Activated T-cell treated with anti-CD3 and anti-CD28 coated beads, Interleukin-2, amount 50 U/mL, for 48 hours (primary cell): ENCODE results near the gene FOXJ2.
"Not testable (repeated sequence)": the region's sequence is repeated elsewhere in the genome, so short reads cannot be mapped to it uniquely, and the experiment has no call there.

Experiments used
- DNase-seq, 2 experiments: peaks; one replicate each; pipeline ENCODE4 v3.0.0-alpha.2; 2020

The FOXJ2 gene

GRCh38 chr12:8071820-8072219, 39.3 kb downstream of the FOXJ2 start:
- not testable (repeated sequence) for DNase-seq

- DNase-seq: no peak
Observed at GRCh38 chr12:8075935-8076334, 43.4 kb downstream of the FOXJ2 start.

- DNase-seq: no peak
Observed at GRCh38 chr12:8076366-8076765, 43.9 kb downstream of the FOXJ2 start.

GRCh38 chr12:8077207-8077606, 44.7 kb downstream of the FOXJ2 start:
- no peak for DNase-seq

- DNase-seq: peak; percentile 41 to 68
Observed at GRCh38 chr12:8078398-8078797, 45.9 kb downstream of the FOXJ2 start.

GRCh38 chr12:8078916-8079315, 46.4 kb downstream of the FOXJ2 start:
- DNase-seq: no peak

GRCh38 chr12:8080120-8080519, 47.6 kb downstream of the FOXJ2 start:
- no peak for DNase-seq

GRCh38 chr12:8081251-8081920, 48.9 kb downstream of the FOXJ2 start:
- peak; percentile 34 to 53 for DNase-seq

GRCh38 chr12:8082808-8083100, 50.2 kb downstream of the FOXJ2 start:
- DNase-seq: no peak

- DNase-seq: peak; percentile 39 to 53
Observed at GRCh38 chr12:8084351-8084750, 51.8 kb downstream of the FOXJ2 start.

GRCh38 chr12:8087666-8088065, 55.1 kb downstream of the FOXJ2 start:
- no peak for DNase-seq

- DNase-seq: peak; percentile 35 to 41
Observed at GRCh38 chr12:8088574-8088973, 56.1 kb downstream of the FOXJ2 start.

GRCh38 chr12:8089277-8089676, 56.8 kb downstream of the FOXJ2 start:
- DNase-seq: not testable (repeated sequence)

- DNase-seq: no peak
Observed at GRCh38 chr12:8089716-8090115, 57.2 kb downstream of the FOXJ2 start.

- DNase-seq: no peak
Observed at GRCh38 chr12:8093291-8093690, 60.8 kb downstream of the FOXJ2 start.

GRCh38 chr12:8096281-8096915, 63.9 kb downstream of the FOXJ2 start:
- DNase-seq: no peak

- no peak for DNase-seq
Observed at GRCh38 chr12:8099235-8099634, 66.7 kb downstream of the FOXJ2 start.
